Uterus (tissue), 4 donors: Measurements from ENCODE around the gene TBC1D16. TPM values are rescaled to one million over a fixed set of nuclear protein-coding genes. Genes with fewer than 3 reads are reported as not detected.

Experiments
- DNase-seq, 2 donors: peaks; one replicate each; pipeline ENCODE4 v3.0.0-alpha.2; 2019 to 2020
- H3K27ac ChIP-seq, 2 donors: fragments of 200-600 bp; sonication (generic); 1 replicate in 1 of 2; 2 replicates in 1 of 2; pipeline ENCODE4 v1.5.1; 2016 to 2018
- H3K27me3 ChIP-seq, 2 donors: fragments of 200-600 bp; sonication (generic); one replicate each; pipeline ENCODE4 v1.5.1; 2018 to 2019; ENCODE audit warnings: control low read depth in 1 of 2
- H3K36me3 ChIP-seq, 2 donors: fragments of 200-600 bp; sonication (generic); one replicate each; pipeline ENCODE4 v1.5.1; 2019; ENCODE audit warnings: control low read depth in 1 of 2
- H3K4me1 ChIP-seq, 2 donors: fragments of 200-600 bp; sonication (generic); one replicate each; pipeline ENCODE4 v1.5.1; 2018 to 2019; ENCODE audit warnings: control low read depth in 1 of 2
- H3K4me3 ChIP-seq, 2 donors: fragments of 200-600 bp; sonication (generic); 1 replicate in 1 of 2; 2 replicates in 1 of 2; pipeline ENCODE4 v1.5.1; 2018 to 2019; ENCODE audit warnings: mild to moderate bottlenecking in 1 of 2
- H3K9me3 ChIP-seq, 2 donors: fragments of 200-600 bp; sonication (generic); one replicate each; pipeline ENCODE4 v1.5.1; 2019; ENCODE audit warnings: control low read depth in 1 of 2
- CTCF ChIP-seq, 4 experiments: fragments of 200-600 bp in 2 of 4; fragments of 450-650 bp in 2 of 4; sonication (generic) in 2 of 4; IDR thresholded peaks; one replicate each; pipeline ENCODE4 v1.5.1; 2016 to 2019; ENCODE audit warnings: antibody characterized with exemption in 4 of 4, mild to moderate bottlenecking in 2 of 4, moderate library complexity in 1 of 4
- POLR2A ChIP-seq, 2 donors: fragments of 450-650 bp; IDR thresholded peaks; one replicate each; pipeline ENCODE4 v1.6.1; 2016; ENCODE audit warnings: antibody characterized with exemption in 2 of 2, mild to moderate bottlenecking in 1 of 2, moderate library complexity in 1 of 2
- intact Hi-C: fragments of 100-400 bp; cut with DNase I; formaldehyde crosslinking; loops from one replicate; pipeline ENCODE4 v1.15.1; 2023; ENCODE audit warnings: low total_unique reads
- total RNA-seq, 4 donors: library from RNA; depleted of rRNA in 3 of 4; stranded (reverse); fragments of >200 nt in 3 of 4; gene quantifications; one replicate each; pipeline versions ENCODE4 v1.1.0 to v1.2.4, GENCODE V29; 2014 to 2023
- donor health status: DM: yes; HTN: yes; CAD: no.

The TBC1D16 gene
- total RNA-seq, 4 donors from 2014 or later = 3.8 to 58.2 (median 18.3) TPM

DNA sequence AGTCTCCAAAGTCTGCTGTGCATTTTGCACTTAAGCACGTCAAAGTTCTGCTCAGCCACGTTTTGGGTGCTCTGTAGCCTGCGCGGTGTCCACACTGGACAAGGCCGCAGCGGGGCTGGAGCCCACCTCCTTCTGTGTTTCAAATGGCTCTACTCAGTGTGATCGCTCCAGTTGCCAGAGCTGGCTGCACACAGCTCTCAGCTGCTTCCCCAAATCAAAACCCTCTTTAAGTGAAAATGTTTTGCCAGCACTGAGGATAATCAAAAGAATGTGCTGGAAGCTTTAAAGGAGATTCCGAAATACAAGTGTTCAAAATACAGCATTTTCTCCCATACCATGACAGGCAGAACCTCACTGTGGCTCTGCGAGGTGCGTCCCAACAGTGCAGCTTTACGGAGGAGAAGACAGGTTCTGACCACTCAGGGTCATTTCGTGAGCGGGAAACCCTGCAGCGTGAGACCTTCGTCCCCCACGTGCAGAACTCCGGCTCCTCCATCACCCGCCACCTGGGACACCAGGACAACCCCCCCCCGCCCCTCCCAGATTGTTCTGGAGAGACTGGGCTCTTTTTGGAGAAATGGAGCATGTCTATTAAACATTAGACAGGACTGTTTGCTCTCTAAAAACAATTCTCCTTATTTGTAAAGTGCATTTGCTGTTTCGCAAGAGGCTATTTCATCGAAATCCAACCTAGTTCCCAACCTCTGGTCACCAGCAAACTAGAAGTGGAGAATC is 16.6 kb downstream of the TBC1D16 start:
- no peaks in the 10 kb centered on the region for H3K27me3 ChIP-seq
- H3K9me3 ChIP-seq = no peaks in the 10 kb centered on the region
- no peak for TF ChIP-seq CTCF (IDR thresholded peaks at IDR 0.05)
- TF ChIP-seq POLR2A (IDR thresholded peaks at IDR 0.05) = no peak
- no peaks in the 10 kb centered on the region for H3K36me3 ChIP-seq
- intact Hi-C loops = no loop called here
- H3K4me3 ChIP-seq = no peak overlapping the region
- no peak for DNase-seq
- H3K4me1 ChIP-seq = no peaks in the 10 kb centered on the region
- H3K27ac ChIP-seq = no peak overlapping the region

GRCh38 chr17:80017226-80018010 is 18.3 kb downstream of the TBC1D16 start:
- DNase-seq = no peak
- Histone ChIP-seq H3K36me3 (no peaks in the 10 kb centered on the region), H3K9me3 (no peaks in the 10 kb centered on the region), H3K27ac (no peak overlapping the region), H3K27me3 (no peaks in the 10 kb centered on the region), H3K4me1 (no peaks in the 10 kb centered on the region), H3K4me3 (no peak overlapping the region)
- no peak for TF ChIP-seq POLR2A (IDR thresholded peaks at IDR 0.05)
- no peak for TF ChIP-seq CTCF (IDR thresholded peaks at IDR 0.05)
- intact Hi-C loops = no loop called here

- H3K36me3 ChIP-seq = no peaks in the 10 kb centered on the region
- no peak overlapping the region for H3K4me3 ChIP-seq
- no peaks in the 10 kb centered on the region for H3K27me3 ChIP-seq
- H3K9me3 ChIP-seq = no peaks in the 10 kb centered on the region
- no peak overlapping the region for H3K27ac ChIP-seq
- TF ChIP-seq POLR2A (IDR thresholded peaks at IDR 0.05) = no peak
- TF ChIP-seq CTCF (IDR thresholded peaks at IDR 0.05) = no peak
- intact Hi-C loops = no loop called here
- no peaks in the 10 kb centered on the region for H3K4me1 ChIP-seq
- no peak for DNase-seq
Observed at GRCh38 chr17:80012765-80013741, 22.6 kb downstream of the TBC1D16 start.

GRCh38 chr17:80011989-80012555 is 23.6 kb downstream of the TBC1D16 start:
- Histone ChIP-seq H3K27ac (no peak overlapping the region), H3K4me3 (no peak overlapping the region), H3K36me3 (no peaks in the 10 kb centered on the region), H3K27me3 (no peaks in the 10 kb centered on the region), H3K9me3 (no peaks in the 10 kb centered on the region), H3K4me1 (no peaks in the 10 kb centered on the region)
- no peak for DNase-seq
- TF ChIP-seq CTCF (IDR thresholded peaks at IDR 0.05) = no peak
- no peak for TF ChIP-seq POLR2A (IDR thresholded peaks at IDR 0.05)
- intact Hi-C loops = no loop called here
